HepG2 (cell line): ENCODE measurements around the gene PSPH. TPM values are rescaled to one million over a fixed set of nuclear protein-coding genes. Genes with fewer than 3 reads are reported as not detected.

Source experiments
- BCLAF1 ChIP-seq: fragments of 450-650 bp; IDR thresholded peaks from 2 replicates; pipeline ENCODE4 v1.6.1; 2017; ENCODE audit warnings: mild to moderate bottlenecking
- CCAR2 ChIP-seq: fragments of 200-400 bp; formaldehyde crosslinking; optimal IDR thresholded peaks from 2 replicates; pipeline ENCODE3; 2018; ENCODE audit warnings: low read depth, mild to moderate bottlenecking, low read length, moderate library complexity
- DNMT1 ChIP-seq: sonication (generic); formaldehyde crosslinking; IDR thresholded peaks from 2 replicates; pipeline ENCODE4 v1.5.1; 2020; ENCODE audit warnings: mild to moderate bottlenecking, missing genetic modification reagents
- ERF ChIP-seq: IDR thresholded peaks from 2 replicates; pipeline ENCODE4 v1.6.1; 2018; ENCODE audit warnings: missing biosample characterization, missing genetic modification reagents
- GATAD2A ChIP-seq: IDR thresholded peaks from 2 replicates; pipeline ENCODE4 v1.6.1; 2016
- HDAC6 ChIP-seq: fragments of 200-600 bp; sonication (generic); IDR thresholded peaks from 2 replicates; pipeline ENCODE4 v1.7.0; 2017; ENCODE audit warnings: mild to moderate bottlenecking, antibody characterized with exemption, low read length, low read depth
- PHF20 ChIP-seq: sonication (generic); formaldehyde crosslinking; IDR thresholded peaks from 2 replicates; pipeline ENCODE4 v1.5.0; 2020; ENCODE audit warnings: mild to moderate bottlenecking, missing genetic modification reagents
- REXO4 ChIP-seq: sonication (generic); formaldehyde crosslinking; IDR thresholded peaks from 2 replicates; pipeline ENCODE4 v1.8.0; 2022; ENCODE audit warnings: missing genetic modification reagents, mild to moderate bottlenecking, borderline replicate concordance
- XRCC5 ChIP-seq: fragments of 200-400 bp; formaldehyde crosslinking; optimal IDR thresholded peaks from 2 replicates; pipeline ENCODE3; 2017; ENCODE audit warnings: mild to moderate bottlenecking, low read length
- ZBTB10 ChIP-seq: sonication (generic); formaldehyde crosslinking; IDR thresholded peaks from 2 replicates; pipeline ENCODE4 v1.4.0; 2020; ENCODE audit warnings: missing genetic modification reagents, borderline replicate concordance
- ZEB1 ChIP-seq: IDR thresholded peaks from 2 replicates; pipeline ENCODE4 v1.6.1; 2012; ENCODE audit warnings: mild to moderate bottlenecking, low read depth, inconsistent platforms; ENCODE audit not compliant: insufficient replicate concordance
- ZFAT ChIP-seq: sonication (generic); formaldehyde crosslinking; conservative IDR thresholded peaks from 2 replicates; pipeline ENCODE4 v1.8.1; 2023; ENCODE audit warnings: missing genetic modification reagents, inconsistent platforms
- ZFY ChIP-seq: sonication (generic); formaldehyde crosslinking; IDR thresholded peaks from 2 replicates; pipeline ENCODE4 v1.4.0; 2020; ENCODE audit warnings: missing genetic modification reagents
- polyA plus RNA-seq, 8 experiments: library from polyadenylated mRNA; depleted of rRNA in 3 of 8; stranded (reverse) in 7 of 8; unstranded in 1 of 8; fragments of >200 nt; fragmentation: Illumina TruSeq in 4 of 8; extraction: Trizol in 4 of 8; gene quantifications; 2 replicates each; pipeline versions ENCODE4 v1.2.1 to v1.2.3, GENCODE V29; 2011 to 2016; ENCODE audit warnings: low read depth in 4 of 8, missing spikeins in 1 of 8, mixed read lengths in 1 of 8; ENCODE audit not compliant: insufficient read depth in 1 of 8
- total RNA-seq, 5 experiments: library from RNA; depleted of rRNA; stranded (reverse); fragments of >200 nt; fragmentation: Illumina TruSeq; extraction: Trizol; gene quantifications; 2 replicates each; pipeline ENCODE4 v1.2.3, GENCODE V29; 2016; ENCODE audit warnings: low read depth in 1 of 5
- TF ChIP-seq, protein P1 (sequence below): sonication (generic); formaldehyde crosslinking; IDR thresholded peaks from 2 replicates; pipeline ENCODE4 v1.5.1; 2020; ENCODE audit warnings: mild to moderate bottlenecking, missing genetic modification reagents, moderate library complexity
- TF ChIP-seq, protein P2 (sequence below): sonication (generic); formaldehyde crosslinking; IDR thresholded peaks from 2 replicates; pipeline ENCODE4 v1.9.0; 2021; ENCODE audit warnings: missing genetic modification reagents, mild to moderate bottlenecking, borderline replicate concordance
- TF ChIP-seq, protein P3 (sequence below): sonication (generic); formaldehyde crosslinking; IDR thresholded peaks from 2 replicates; pipeline ENCODE4 v1.5.0; 2020; ENCODE audit warnings: missing genetic modification reagents

PSPH gene
- total and polyA plus RNA-seq, 2 of the 13 experiments (the other 11 are each of a cell fraction or from before 2014, with no cell fraction given), result 85.5 to 124 TPM

DNA sequence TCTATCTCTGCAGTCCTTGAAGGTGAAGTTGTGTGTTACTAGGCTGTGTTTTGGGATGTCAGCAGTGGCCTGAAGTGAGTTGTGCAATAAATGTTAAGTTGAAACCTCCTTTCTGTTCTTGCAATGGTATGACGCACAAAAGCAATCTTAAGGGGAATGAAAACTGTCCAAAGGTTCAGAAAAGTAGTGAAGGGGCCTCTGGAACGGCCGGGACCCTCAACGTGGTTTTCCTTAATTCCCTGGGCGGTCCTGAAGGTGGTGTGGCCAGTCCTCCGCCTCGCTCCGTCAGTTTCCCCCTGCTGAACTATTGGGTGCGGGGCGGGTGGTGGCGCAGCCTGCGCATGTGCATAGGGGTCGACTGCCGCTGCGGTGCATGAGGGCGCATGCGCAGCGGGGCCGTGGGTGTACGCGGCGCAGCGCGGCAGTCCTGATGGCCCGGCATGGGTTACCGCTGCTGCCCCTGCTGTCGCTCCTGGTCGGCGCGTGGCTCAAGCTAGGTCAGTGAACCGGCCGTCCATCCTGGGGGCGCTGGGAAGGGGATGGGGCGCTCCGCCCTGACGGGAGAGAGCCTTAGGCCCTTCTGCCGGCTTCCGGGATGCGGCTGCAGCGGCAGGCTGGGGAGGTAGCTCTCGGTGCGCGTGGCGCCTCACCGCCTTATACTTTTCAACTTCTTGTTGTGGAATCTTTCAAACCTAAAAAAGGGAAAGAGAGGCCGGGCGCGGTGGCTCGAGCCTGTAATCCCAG is 12.8 kb upstream of the PSPH start, which contains the start of gene SUMF2 (continued):
- TF ChIP-seq BCLAF1 (no peak), ZBTB10 (CRISPR knock-in tag) (no peak), XRCC5 (no peak), GATAD2A (CRISPR knock-in tag) (no peak; the same call in 1 of the 2 replicates), DNMT1 (CRISPR knock-in tag) (no peak), HDAC6 (no peak), ZFAT (CRISPR knock-in tag) (no peak), REXO4 (CRISPR knock-in tag) (no peak), CCAR2 (no peak), PHF20 (CRISPR knock-in tag) (no peak; the same call in none of the 2 replicates), ZEB1 (no peak), ZFY (CRISPR knock-in tag) (peak; percentile 85), ERF (CRISPR knock-in tag) (no peak)
- TF ChIP-seq, protein P1, sequence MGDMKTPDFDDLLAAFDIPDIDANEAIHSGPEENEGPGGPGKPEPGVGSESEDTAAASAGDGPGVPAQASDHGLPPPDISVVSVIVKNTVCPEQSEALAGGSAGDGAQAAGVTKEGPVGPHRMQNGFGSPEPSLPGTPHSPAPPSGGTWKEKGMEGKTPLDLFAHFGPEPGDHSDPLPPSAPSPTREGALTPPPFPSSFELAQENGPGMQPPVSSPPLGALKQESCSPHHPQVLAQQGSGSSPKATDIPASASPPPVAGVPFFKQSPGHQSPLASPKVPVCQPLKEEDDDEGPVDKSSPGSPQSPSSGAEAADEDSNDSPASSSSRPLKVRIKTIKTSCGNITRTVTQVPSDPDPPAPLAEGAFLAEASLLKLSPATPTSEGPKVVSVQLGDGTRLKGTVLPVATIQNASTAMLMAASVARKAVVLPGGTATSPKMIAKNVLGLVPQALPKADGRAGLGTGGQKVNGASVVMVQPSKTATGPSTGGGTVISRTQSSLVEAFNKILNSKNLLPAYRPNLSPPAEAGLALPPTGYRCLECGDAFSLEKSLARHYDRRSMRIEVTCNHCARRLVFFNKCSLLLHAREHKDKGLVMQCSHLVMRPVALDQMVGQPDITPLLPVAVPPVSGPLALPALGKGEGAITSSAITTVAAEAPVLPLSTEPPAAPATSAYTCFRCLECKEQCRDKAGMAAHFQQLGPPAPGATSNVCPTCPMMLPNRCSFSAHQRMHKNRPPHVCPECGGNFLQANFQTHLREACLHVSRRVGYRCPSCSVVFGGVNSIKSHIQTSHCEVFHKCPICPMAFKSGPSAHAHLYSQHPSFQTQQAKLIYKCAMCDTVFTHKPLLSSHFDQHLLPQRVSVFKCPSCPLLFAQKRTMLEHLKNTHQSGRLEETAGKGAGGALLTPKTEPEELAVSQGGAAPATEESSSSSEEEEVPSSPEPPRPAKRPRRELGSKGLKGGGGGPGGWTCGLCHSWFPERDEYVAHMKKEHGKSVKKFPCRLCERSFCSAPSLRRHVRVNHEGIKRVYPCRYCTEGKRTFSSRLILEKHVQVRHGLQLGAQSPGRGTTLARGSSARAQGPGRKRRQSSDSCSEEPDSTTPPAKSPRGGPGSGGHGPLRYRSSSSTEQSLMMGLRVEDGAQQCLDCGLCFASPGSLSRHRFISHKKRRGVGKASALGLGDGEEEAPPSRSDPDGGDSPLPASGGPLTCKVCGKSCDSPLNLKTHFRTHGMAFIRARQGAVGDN, result peak; percentile 99
- TF ChIP-seq, protein P2, sequence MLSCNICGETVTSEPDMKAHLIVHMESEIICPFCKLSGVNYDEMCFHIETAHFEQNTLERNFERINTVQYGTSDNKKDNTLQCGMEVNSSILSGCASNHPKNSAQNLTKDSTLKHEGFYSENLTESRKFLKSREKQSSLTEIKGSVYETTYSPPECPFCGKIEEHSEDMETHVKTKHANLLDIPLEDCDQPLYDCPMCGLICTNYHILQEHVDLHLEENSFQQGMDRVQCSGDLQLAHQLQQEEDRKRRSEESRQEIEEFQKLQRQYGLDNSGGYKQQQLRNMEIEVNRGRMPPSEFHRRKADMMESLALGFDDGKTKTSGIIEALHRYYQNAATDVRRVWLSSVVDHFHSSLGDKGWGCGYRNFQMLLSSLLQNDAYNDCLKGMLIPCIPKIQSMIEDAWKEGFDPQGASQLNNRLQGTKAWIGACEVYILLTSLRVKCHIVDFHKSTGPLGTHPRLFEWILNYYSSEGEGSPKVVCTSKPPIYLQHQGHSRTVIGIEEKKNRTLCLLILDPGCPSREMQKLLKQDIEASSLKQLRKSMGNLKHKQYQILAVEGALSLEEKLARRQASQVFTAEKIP, result no peak
- TF ChIP-seq, protein P3, sequence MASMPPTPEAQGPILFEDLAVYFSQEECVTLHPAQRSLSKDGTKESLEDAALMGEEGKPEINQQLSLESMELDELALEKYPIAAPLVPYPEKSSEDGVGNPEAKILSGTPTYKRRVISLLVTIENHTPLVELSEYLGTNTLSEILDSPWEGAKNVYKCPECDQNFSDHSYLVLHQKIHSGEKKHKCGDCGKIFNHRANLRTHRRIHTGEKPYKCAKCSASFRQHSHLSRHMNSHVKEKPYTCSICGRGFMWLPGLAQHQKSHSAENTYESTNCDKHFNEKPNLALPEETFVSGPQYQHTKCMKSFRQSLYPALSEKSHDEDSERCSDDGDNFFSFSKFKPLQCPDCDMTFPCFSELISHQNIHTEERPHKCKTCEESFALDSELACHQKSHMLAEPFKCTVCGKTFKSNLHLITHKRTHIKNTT (CRISPR knock-in tag), result no peak
